Body of pancreas (tissue), 4 donors: ENCODE measurements around the gene GPS2. TPM values are rescaled to one million over a fixed set of nuclear protein-coding genes. Genes with fewer than 3 reads are reported as not detected.

ENCODE experiments used
- ATAC-seq: fragments of 150-250 bp; one replicate; pipeline ENCODE4 v1.9.1; 2016
- DNase-seq, 4 donors: peaks; one replicate each; pipeline ENCODE4 v3.0.0-alpha.2; 2019
- H3K27ac ChIP-seq, 4 donors: fragments of 200-600 bp; sonication (generic); 1 replicate in 3 of 4; 2 replicates in 1 of 4; pipeline versions ENCODE4 v1.5.1 to v1.6.1; 2016 to 2019; ENCODE audit warnings: mild to moderate bottlenecking in 1 of 4, mixed read lengths in 1 of 4, moderate library complexity in 1 of 4
- H3K27me3 ChIP-seq, 2 donors: fragments of 200-600 bp; sonication (generic); one replicate each; pipeline ENCODE4 v1.6.0; 2016; ENCODE audit warnings: mild to moderate bottlenecking in 1 of 2
- H3K36me3 ChIP-seq, 2 donors: fragments of 200-600 bp; sonication (generic); replicated peaks in 1 of 2; 2 replicates each; pipeline ENCODE4 v1.5.1; 2016; ENCODE audit warnings: low read depth in 2 of 2; ENCODE audit not compliant: insufficient read depth in 1 of 2
- H3K4me1 ChIP-seq: fragments of 200-600 bp; sonication (generic); one replicate; pipeline ENCODE4 v1.6.0; 2016
- H3K4me3 ChIP-seq, 2 donors: fragments of 200-600 bp; sonication (generic); 1 replicate in 1 of 2; 2 replicates in 1 of 2; pipeline ENCODE4 v1.5.1; 2016 to 2019
- H3K9me3 ChIP-seq, 3 donors: fragments of 200-600 bp; sonication (generic); 1 replicate in 2 of 3; 2 replicates in 1 of 3; pipeline ENCODE4 v1.5.1; 2016
- CTCF ChIP-seq, 7 experiments: fragments of 450-650 bp in 4 of 7; fragments of 200-600 bp in 3 of 7; sonication (generic) in 3 of 7; IDR thresholded peaks; one replicate each; pipeline ENCODE4 v1.5.1; 2016 to 2019; ENCODE audit warnings: antibody characterized with exemption in 7 of 7
- POLR2A ChIP-seq, 3 donors: fragments of 450-650 bp; IDR thresholded peaks; one replicate each; pipeline ENCODE4 v1.6.1; 2016; ENCODE audit warnings: antibody characterized with exemption in 3 of 3, mild to moderate bottlenecking in 2 of 3
- WGBS, 2 donors: methylation state at CpG; one replicate each; pipeline ENCODE4 v1.1.5; 2017; 5-methylcytosine and 5-hydroxymethylcytosine counted together
- intact Hi-C: fragments of 100-400 bp; cut with DNase I; formaldehyde crosslinking; loops from one replicate; pipeline ENCODE4 v1.15.1; 2023
- total RNA-seq, 2 donors: library from RNA; depleted of rRNA; stranded (reverse); fragments of >200 nt; gene quantifications; one replicate each; pipeline ENCODE4 v1.1.0, GENCODE V29; 2016

Gene GPS2
- total RNA-seq, 2 donors from 2014 or later = 71.9 to 75.8 TPM

- H3K27ac ChIP-seq = no peak overlapping the region
- DNase-seq (no peak), ATAC-seq (no peak)
- no peaks in the 10 kb centered on the region for H3K36me3 ChIP-seq
- peaks cover 41% of the 10 kb centered on the region for H3K4me1 ChIP-seq
- no peaks in the 10 kb centered on the region for H3K9me3 ChIP-seq
- WGBS, 2 donors = 46 to 53% methylated on average over 14 to 19 of the region's 19 CpGs
- intact Hi-C loops = no loop called here
- TF ChIP-seq POLR2A (IDR thresholded peaks at IDR 0.05) (no peak), CTCF (IDR thresholded peaks at IDR 0.05) (no peak)
- peaks cover 0 to 9% of the 10 kb centered on the region in 2 donors for H3K27me3 ChIP-seq
- no peak overlapping the region for H3K4me3 ChIP-seq
These were observed 32.7 kb upstream of the GPS2 start for GRCh38 chr17:7347630-7348477.

GRCh38 chr17:7346761-7347614 is 31.8 kb upstream of the GPS2 start:
- peaks cover 34% of the 10 kb centered on the region for H3K4me1 ChIP-seq
- TF ChIP-seq POLR2A (IDR thresholded peaks at IDR 0.05) (peak in 1 of 3 donors; percentile 9), CTCF (IDR thresholded peaks at IDR 0.05) (no peak)
- no peak overlapping the region for H3K27ac ChIP-seq
- intact Hi-C loops = no loop called here
- H3K4me3 ChIP-seq = no peak overlapping the region
- no peaks in the 10 kb centered on the region for H3K36me3 ChIP-seq
- ATAC-seq (no peak), DNase-seq (peak in 1 of 4 donors; percentile 13)
- 53 to 58% methylated on average over 14 to 18 of the region's 18 CpGs for WGBS, 2 donors
- H3K27me3 ChIP-seq = peaks cover 0 to 13% of the 10 kb centered on the region in 2 donors
- no peaks in the 10 kb centered on the region for H3K9me3 ChIP-seq

GRCh38 chr17:7343250-7343649 is 28.1 kb upstream of the GPS2 start:
- no peak overlapping the region for H3K4me3 ChIP-seq
- H3K36me3 ChIP-seq = no peaks in the 10 kb centered on the region
- DNase-seq (no peak), ATAC-seq (no peak)
- H3K27me3 ChIP-seq = peaks cover 0 to 25% of the 10 kb centered on the region in 2 donors
- TF ChIP-seq POLR2A (IDR thresholded peaks at IDR 0.05) = no peak
- no peak for TF ChIP-seq CTCF (IDR thresholded peaks at IDR 0.05)
- H3K9me3 ChIP-seq = no peaks in the 10 kb centered on the region
- WGBS, 2 donors = 48 to 52% methylated on average over 5 to 15 of the region's 15 CpGs
- H3K4me1 ChIP-seq = peaks cover 8% of the 10 kb centered on the region
- H3K27ac ChIP-seq = no peak overlapping the region
- intact Hi-C loops = loop anchor here (5.0 kb wide), 1 partner anchor 56 kb away; no protein-coding TSS in a partner anchor

- Histone ChIP-seq H3K27me3 (peaks cover 0 to 25% of the 10 kb centered on the region in 2 donors), H3K4me1 (no peaks in the 10 kb centered on the region), H3K4me3 (no peak overlapping the region), H3K27ac (no peak overlapping the region), H3K9me3 (no peaks in the 10 kb centered on the region), H3K36me3 (no peaks in the 10 kb centered on the region)
- TF ChIP-seq POLR2A (IDR thresholded peaks at IDR 0.05) (no peak), CTCF (IDR thresholded peaks at IDR 0.05) (no peak)
- DNase-seq (no peak), ATAC-seq (no peak)
- WGBS, 2 donors = 85% methylated on average over 10 to 13 of the region's 13 CpGs
- intact Hi-C loops = loop anchor here (5.0 kb wide), 1 partner anchor 55 kb away; no protein-coding TSS in a partner anchor
These were observed 26.7 kb upstream of the GPS2 start for GRCh38 chr17:7341842-7342241.
